ENCODE measurements around the gene ATP1A4.
"Not testable (repeated sequence)": the region's sequence is repeated elsewhere in the genome, so short reads cannot be mapped to it uniquely, and the experiment has no call there.

ATP1A4 gene

GRCh38 chr1:160108888-160109662 lies 42.3 kb upstream of the ATP1A4 start:
- H3K4me3 ChIP-seq (ENCODE audit: low read depth, low read length), result no peak overlapping the region
- peak; percentile 74 for TF ChIP-seq CTCF (conservative IDR thresholded peaks at IDR 0.05; ENCODE audit: low read depth, low read length)
- DNase-seq (ENCODE audit: low read depth), result peak; percentile 89

- H3K4me3 ChIP-seq (ENCODE audit: low read depth, low read length), result no peak overlapping the region
- no peak for TF ChIP-seq CTCF (conservative IDR thresholded peaks at IDR 0.05; ENCODE audit: low read depth, low read length)
- no peak for DNase-seq (ENCODE audit: low read depth)
Measured at GRCh38 chr1:160109686-160110085, 41.7 kb upstream of the ATP1A4 start.

GRCh38 chr1:160111462-160111861 lies 39.9 kb upstream of the ATP1A4 start:
- not testable (repeated sequence) for DNase-seq (ENCODE audit: low read depth); H3K4me3 ChIP-seq (ENCODE audit: low read depth, low read length)

GRCh38 chr1:160112357-160112756 lies 39.0 kb upstream of the ATP1A4 start:
- peak; percentile 56 for DNase-seq (ENCODE audit: low read depth)
- no peak for TF ChIP-seq CTCF (conservative IDR thresholded peaks at IDR 0.05; ENCODE audit: low read depth, low read length)
- H3K4me3 ChIP-seq (ENCODE audit: low read depth, low read length), result no peak overlapping the region

GRCh38 chr1:160113407-160113806 lies 38.0 kb upstream of the ATP1A4 start:
- no peak overlapping the region for H3K4me3 ChIP-seq (ENCODE audit: low read depth, low read length)
- peak; percentile 9 for TF ChIP-seq CTCF (conservative IDR thresholded peaks at IDR 0.05; ENCODE audit: low read depth, low read length)
- no peak for DNase-seq (ENCODE audit: low read depth)

GRCh38 chr1:160114085-160114484 lies 37.3 kb upstream of the ATP1A4 start:
- no peak for TF ChIP-seq CTCF (conservative IDR thresholded peaks at IDR 0.05; ENCODE audit: low read depth, low read length)
- DNase-seq (ENCODE audit: low read depth), result no peak
- no peak overlapping the region for H3K4me3 ChIP-seq (ENCODE audit: low read depth, low read length)

GRCh38 chr1:160115545-160116282 lies 35.7 kb upstream of the ATP1A4 start, which contains the start of gene ATP1A2:
Gene ATP1A2 (plus strand): TSS chr1:160115759. CDS start chr1:160115862, 103 bp downstream.
- TF ChIP-seq CTCF (conservative IDR thresholded peaks at IDR 0.05; ENCODE audit: low read depth, low read length), result no peak
- no peak within 1 kb of the TSS for H3K4me3 ChIP-seq (ENCODE audit: low read depth, low read length)
- no peak for DNase-seq (ENCODE audit: low read depth)

All from choroid plexus epithelial cell (primary cell).